Measurements from ENCODE around the gene COA7. TPM values are rescaled to one million over a fixed set of nuclear protein-coding genes. Genes with fewer than 3 reads are reported as not detected.

COA7 gene
- polyA plus RNA-seq, 1 of the 3 experiments (the other 2 are of a cell fraction) = 9.0 TPM

DNA sequence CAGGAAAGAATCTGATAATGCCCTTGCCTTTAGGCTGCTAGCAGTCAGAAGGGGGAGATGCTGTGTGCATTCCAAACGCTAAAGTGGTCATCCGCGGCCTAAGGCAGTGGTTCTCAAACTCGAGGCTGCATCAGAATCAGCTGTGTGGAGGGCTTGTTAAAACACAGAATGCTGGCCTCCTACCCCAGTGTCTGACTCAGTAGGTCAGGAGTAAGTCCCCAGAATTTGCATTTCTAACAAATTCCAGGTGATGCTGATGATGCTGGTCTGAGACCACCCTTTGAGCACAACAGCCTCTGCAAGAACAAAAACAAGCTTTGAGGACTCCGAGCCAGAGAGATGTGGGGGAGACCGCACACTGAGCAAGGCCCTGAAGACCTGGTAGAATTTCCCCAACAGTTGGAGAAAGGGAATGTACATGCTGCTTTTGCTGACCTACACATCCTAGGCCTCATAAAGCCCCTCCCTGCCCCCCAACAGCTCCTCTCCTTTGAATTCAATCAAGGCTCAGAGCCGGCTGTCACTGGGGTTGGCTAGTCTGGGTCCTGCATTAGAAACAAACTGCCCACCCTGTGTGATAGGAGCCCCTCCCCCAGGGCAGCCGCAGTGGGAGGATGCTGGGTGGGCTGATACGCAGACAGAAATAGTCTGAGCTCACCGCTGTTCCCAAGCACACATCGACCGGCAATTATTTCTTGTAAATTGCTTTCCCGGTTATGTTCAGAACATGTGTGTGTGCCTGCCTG lies 38.1 kb downstream of the COA7 start:
- Histone ChIP-seq H4K20me1 (ENCODE audit: insufficient read depth) (no peaks in the 10 kb centered on the region), H3K27ac (ENCODE audit: low read depth in 2 of 2, low read length in 1 of 2) (no peak overlapping the region), H3K9ac (no peak overlapping the region), H3K9me2 (no peaks in the 10 kb centered on the region), H3K4me1 (ENCODE audit: control insufficient read depth in 1 of 2, insufficient read depth in 2 of 2, low read depth in 1 of 2, low read length in 1 of 2) (peaks cover 0 to 4% of the 10 kb centered on the region in 2 experiments; a peak in 2 of 4 replicates), H3K27me3 (ENCODE audit: insufficient read depth) (no peaks in the 10 kb centered on the region), H3K4me3 (ENCODE audit: low read depth in 2 of 2, low read length in 1 of 2) (no peak overlapping the region), H3K79me2 (ENCODE audit: insufficient read depth) (no peaks in the 10 kb centered on the region), H3F3A (replicated peaks; ENCODE audit: insufficient read depth) (no peaks in the 10 kb centered on the region), H3K36me3 (replicated peaks in 1 of 2; ENCODE audit: control insufficient read depth in 1 of 2, insufficient read depth in 2 of 2, low read length in 1 of 2) (no peaks in the 10 kb centered on the region), H2AFZ (ENCODE audit: low read depth) (no peak overlapping the region), H3K9me3 (no peaks in the 10 kb centered on the region), H3K4me2 (no peak overlapping the region)
- TF ChIP-seq TAF1 (IDR thresholded peaks at IDR 0.05; ENCODE audit: borderline replicate concordance, low read depth, low read length) (no peak), RAD21 (IDR thresholded peaks at IDR 0.05; ENCODE audit: low read length) (no peak), SMC3 (IDR thresholded peaks at IDR 0.05; ENCODE audit: low read depth, low read length) (no peak), POLR2AphosphoS5 (IDR thresholded peaks at IDR 0.05; ENCODE audit: low read depth, low read length) (no peak), GATA2 (CRISPR knock-in tag; IDR thresholded peaks at IDR 0.05) (no peak), JUND (IDR thresholded peaks at IDR 0.05) (no peak), FOXM1 (IDR thresholded peaks at IDR 0.05; ENCODE audit: low read depth) (no peak), USF2 (IDR thresholded peaks at IDR 0.05; ENCODE audit: borderline replicate concordance, low read depth, low read length) (no peak)
- no peak for DNase-seq
- WGBS (ENCODE audit: low lambda C conversion rate) = 72% methylated on average over 9 of the region's 13 CpGs
- ChIA-PET CTCF (interaction anchor here (1.2 kb wide), 1 partner anchor 26 kb away, joined by 3 read pairs; no protein-coding TSS in a partner anchor), POLR2A (no interaction called here)

- Histone ChIP-seq H3K9ac (no peak overlapping the region), H3K79me2 (ENCODE audit: insufficient read depth) (no peaks in the 10 kb centered on the region), H3K4me1 (ENCODE audit: control insufficient read depth in 1 of 2, insufficient read depth in 2 of 2, low read depth in 1 of 2, low read length in 1 of 2) (peaks cover 0 to 4% of the 10 kb centered on the region in 2 experiments; a peak in 1 of 4 replicates), H3K36me3 (replicated peaks in 1 of 2; ENCODE audit: control insufficient read depth in 1 of 2, insufficient read depth in 2 of 2, low read length in 1 of 2) (no peaks in the 10 kb centered on the region), H3K27ac (ENCODE audit: low read depth in 2 of 2, low read length in 1 of 2) (no peak overlapping the region), H3K4me3 (ENCODE audit: low read depth in 2 of 2, low read length in 1 of 2) (no peak overlapping the region), H3K9me3 (no peaks in the 10 kb centered on the region), H3K4me2 (no peak overlapping the region), H4K20me1 (ENCODE audit: insufficient read depth) (no peaks in the 10 kb centered on the region), H3F3A (replicated peaks; ENCODE audit: insufficient read depth) (no peaks in the 10 kb centered on the region), H3K27me3 (ENCODE audit: insufficient read depth) (no peaks in the 10 kb centered on the region), H2AFZ (ENCODE audit: low read depth) (no peak overlapping the region), H3K9me2 (no peaks in the 10 kb centered on the region)
- ChIA-PET POLR2A (no interaction called here), CTCF (interaction anchor here (1.5 kb wide), 1 partner anchor 10 kb away, joined by 4 read pairs; no protein-coding TSS in a partner anchor)
- WGBS (ENCODE audit: low lambda C conversion rate) = 95% methylated on average over 3 of the region's 3 CpGs
- DNase-seq = no peak
- TF ChIP-seq RAD21 (IDR thresholded peaks at IDR 0.05; ENCODE audit: low read length) (no peak), YY1 (IDR thresholded peaks at IDR 0.05; ENCODE audit: low read depth) (no peak), ZBTB33 (IDR thresholded peaks at IDR 0.05; ENCODE audit: borderline replicate concordance, low read depth) (no peak), FOXJ3 (CRISPR knock-in tag; IDR thresholded peaks at IDR 0.05) (no peak), TCF12 (IDR thresholded peaks at IDR 0.05) (no peak), FOSL2 (IDR thresholded peaks at IDR 0.05; ENCODE audit: borderline replicate concordance, low read depth) (no peak), FOXM1 (IDR thresholded peaks at IDR 0.05; ENCODE audit: low read depth) (no peak), ELF1 (IDR thresholded peaks at IDR 0.05) (no peak), EP300 (IDR thresholded peaks at IDR 0.05; ENCODE audit: borderline replicate concordance in 1 of 2, low read depth in 1 of 2, low read length in 1 of 2) (no peak)
These were observed 38.8 kb downstream of the COA7 start for GRCh38 chr1:52659356-52659755.
